NOMO-1 treated with DMSO at 0.1 percent for 48 hours (cell line): ENCODE data around the gene MYLK4.
A peak's percentile ranks its signal among the peaks of the same experiment; 100 is the strongest.

ENCODE experiments used
- DNase-seq: peaks from one replicate; lab custom pipeline; 2025; ENCODE audit not compliant: unreplicated experiment; lab: John Stamatoyannopoulos, UW

MYLK4 gene

GRCh38 chr6:2734488-2735166 lies 16.1 kb downstream of the MYLK4 start:
- no peak for DNase-seq

- DNase-seq, result no peak
Observed at GRCh38 chr6:2733736-2734480, 16.8 kb downstream of the MYLK4 start.

GRCh38 chr6:2733324-2733723 lies 17.4 kb downstream of the MYLK4 start:
- DNase-seq, result peak; percentile 95

- DNase-seq, result no peak
Observed at GRCh38 chr6:2732503-2733089, 18.1 kb downstream of the MYLK4 start.

- DNase-seq, result no peak
Observed at GRCh38 chr6:2731281-2731909, 19.3 kb downstream of the MYLK4 start.

- no peak for DNase-seq
Observed at GRCh38 chr6:2730353-2731107, 20.2 kb downstream of the MYLK4 start.

GRCh38 chr6:2729921-2730320 lies 20.8 kb downstream of the MYLK4 start:
- DNase-seq, result no peak

- DNase-seq, result peak; percentile 92
Observed at GRCh38 chr6:2725999-2726567, 24.6 kb downstream of the MYLK4 start.

GRCh38 chr6:2725364-2725988 lies 25.2 kb downstream of the MYLK4 start:
- no peak for DNase-seq

GRCh38 chr6:2721219-2721618 lies 29.5 kb downstream of the MYLK4 start:
- no peak for DNase-seq

- DNase-seq, result no peak
Observed at GRCh38 chr6:2719093-2719455, 31.6 kb downstream of the MYLK4 start.

GRCh38 chr6:2718334-2719092 lies 32.2 kb downstream of the MYLK4 start:
- DNase-seq, result peak; percentile 40

GRCh38 chr6:2716936-2717700 lies 33.6 kb downstream of the MYLK4 start:
- DNase-seq, result no peak

GRCh38 chr6:2715737-2716136 lies 35.0 kb downstream of the MYLK4 start:
- no peak for DNase-seq

GRCh38 chr6:2714111-2714895 lies 36.4 kb downstream of the MYLK4 start:
- no peak for DNase-seq

- DNase-seq, result no peak
Observed at GRCh38 chr6:2713473-2714110, 37.1 kb downstream of the MYLK4 start.

- DNase-seq, result no peak
Observed at GRCh38 chr6:2712102-2712501, 38.6 kb downstream of the MYLK4 start.

GRCh38 chr6:2710412-2710811 lies 40.3 kb downstream of the MYLK4 start:
- no peak for DNase-seq
